Natural killer cell treated with Interleukin-12 subunit alpha and Interleukin-12 subunit beta and Interleukin-15 and Interleukin-18, amount 100 ng/mL, for 72 hours (primary cell): ENCODE data around the gene CCDC39. TPM values are rescaled to one million over a fixed set of nuclear protein-coding genes. Genes with fewer than 3 reads are reported as not detected.

Source experiments
- ATAC-seq, 2 donors: fragments of 150-1000 bp; cut with Tn5 transposase in 1 of 2; sonication (Bioruptor Pico), chemical (Tn5 transposase) in 1 of 2; 2 replicates each; pipeline ENCODE4 v1.10.0; 2021
- DNase-seq: peaks from one replicate; pipeline ENCODE4 v3.0.0; 2022; ENCODE audit warnings: low spot score
- H3K27ac Mint-ChIP-seq, 2 donors: 1 replicate in 1 of 2; 2 replicates in 1 of 2; pipeline ENCODE4 v1.8.0; 2022; ENCODE audit warnings: mixed read lengths in 2 of 2, mild to moderate bottlenecking in 1 of 2, moderate library complexity in 1 of 2
- H3K27me3 Mint-ChIP-seq, 2 donors: 1 replicate in 1 of 2; 2 replicates in 1 of 2; pipeline ENCODE4 v1.8.0; 2022; ENCODE audit warnings: mixed read lengths in 2 of 2
- H3K36me3 Mint-ChIP-seq: one replicate; pipeline ENCODE4 v1.8.0; 2022; ENCODE audit warnings: mixed read lengths
- H3K4me1 Mint-ChIP-seq, 2 donors: 1 replicate in 1 of 2; 2 replicates in 1 of 2; pipeline ENCODE4 v1.8.0; 2022; ENCODE audit warnings: low read depth in 2 of 2, mixed read lengths in 2 of 2, mild to moderate bottlenecking in 1 of 2
- H3K4me3 Mint-ChIP-seq: one replicate; pipeline ENCODE4 v1.8.0; 2022; ENCODE audit warnings: mixed read lengths
- H3K9me3 Mint-ChIP-seq: 2 replicates; pipeline ENCODE4 v1.8.0; 2022; ENCODE audit warnings: mixed read lengths
- total RNA-seq, 2 donors: library from RNA; stranded (reverse); gene quantifications; one replicate each; pipeline ENCODE4 v1.2.3, GENCODE V29; 2022

The CCDC39 gene
- total RNA-seq: not detected

GRCh38 chr3:180679178-180680096 lies at the start of gene CCDC39:
Gene CCDC39 (minus strand): TSS chr3:180679489. CDS start chr3:180679380, 109 bp downstream.
- no peak for DNase-seq
- Mint-ChIP-seq H3K27me3 (peaks cover 33 to 59% of the 10 kb centered on the region in 2 donors), H3K4me3 (peak within 1 kb of the TSS; percentile 81), H3K9me3 (peaks cover 7% of the 10 kb centered on the region), H3K27ac (no peak within 1 kb of the TSS), H3K36me3 (peaks cover 11% of the 10 kb centered on the region), H3K4me1 (peaks cover 14 to 17% of the 10 kb centered on the region in 2 donors)
- ATAC-seq: peak; percentile 61 to 71

- Mint-ChIP-seq H3K27me3 (no peaks in the 10 kb centered on the region), H3K27ac (no peak overlapping the region), H3K4me1 (no peaks in the 10 kb centered on the region), H3K36me3 (no peaks in the 10 kb centered on the region), H3K9me3 (peaks cover 6% of the 10 kb centered on the region), H3K4me3 (no peak overlapping the region)
- DNase-seq: no peak
- ATAC-seq: no peak
Measured at GRCh38 chr3:180720012-180720411, 40.7 kb upstream of the CCDC39 start.

- no peak overlapping the region for H3K27ac Mint-ChIP-seq
- ATAC-seq (no peak), DNase-seq (no peak)
- H3K27me3 Mint-ChIP-seq: no peaks in the 10 kb centered on the region
- no peaks in the 10 kb centered on the region for H3K9me3 Mint-ChIP-seq
- H3K4me3 Mint-ChIP-seq: no peak overlapping the region
- H3K36me3 Mint-ChIP-seq: no peaks in the 10 kb centered on the region
- H3K4me1 Mint-ChIP-seq: no peaks in the 10 kb centered on the region
Measured at GRCh38 chr3:180707896-180708295, 28.6 kb upstream of the CCDC39 start.

GRCh38 chr3:180705619-180706018 lies 26.3 kb upstream of the CCDC39 start:
- ATAC-seq (no peak), DNase-seq (no peak)
- no peak overlapping the region for H3K27ac Mint-ChIP-seq
- no peaks in the 10 kb centered on the region for H3K27me3 Mint-ChIP-seq
- H3K36me3 Mint-ChIP-seq: no peaks in the 10 kb centered on the region
- no peak overlapping the region for H3K4me3 Mint-ChIP-seq
- no peaks in the 10 kb centered on the region for H3K4me1 Mint-ChIP-seq
- peaks cover 6% of the 10 kb centered on the region for H3K9me3 Mint-ChIP-seq

- Mint-ChIP-seq H3K27me3 (no peaks in the 10 kb centered on the region), H3K4me1 (no peaks in the 10 kb centered on the region), H3K27ac (no peak overlapping the region), H3K9me3 (peaks cover 6% of the 10 kb centered on the region), H3K36me3 (no peaks in the 10 kb centered on the region), H3K4me3 (no peak overlapping the region)
- DNase-seq: no peak
- no peak for ATAC-seq
Measured at GRCh38 chr3:180704532-180704931, 25.2 kb upstream of the CCDC39 start.

GRCh38 chr3:180700941-180701340 lies 21.7 kb upstream of the CCDC39 start:
- peaks cover 10% of the 10 kb centered on the region for H3K9me3 Mint-ChIP-seq
- no peak overlapping the region for H3K4me3 Mint-ChIP-seq
- no peaks in the 10 kb centered on the region for H3K36me3 Mint-ChIP-seq
- no peaks in the 10 kb centered on the region for H3K27me3 Mint-ChIP-seq
- H3K4me1 Mint-ChIP-seq: no peaks in the 10 kb centered on the region
- DNase-seq: no peak
- no peak for ATAC-seq
- no peak overlapping the region for H3K27ac Mint-ChIP-seq

- H3K4me1 Mint-ChIP-seq: no peaks in the 10 kb centered on the region
- H3K4me3 Mint-ChIP-seq: no peak overlapping the region
- no peaks in the 10 kb centered on the region for H3K36me3 Mint-ChIP-seq
- peaks cover 13% of the 10 kb centered on the region for H3K9me3 Mint-ChIP-seq
- DNase-seq: no peak
- H3K27ac Mint-ChIP-seq: no peak overlapping the region
- ATAC-seq: no peak
- no peaks in the 10 kb centered on the region for H3K27me3 Mint-ChIP-seq
Measured at GRCh38 chr3:180698760-180699270, 19.5 kb upstream of the CCDC39 start.

- no peak for DNase-seq
- no peaks in the 10 kb centered on the region for H3K36me3 Mint-ChIP-seq
- H3K27me3 Mint-ChIP-seq: peaks cover 0 to 14% of the 10 kb centered on the region in 2 donors
- H3K27ac Mint-ChIP-seq: no peak overlapping the region
- H3K4me3 Mint-ChIP-seq: no peak overlapping the region
- H3K4me1 Mint-ChIP-seq: no peaks in the 10 kb centered on the region
- H3K9me3 Mint-ChIP-seq: peaks cover 7% of the 10 kb centered on the region
- ATAC-seq: no peak
Measured at GRCh38 chr3:180694321-180694720, 15.0 kb upstream of the CCDC39 start.

GRCh38 chr3:180693656-180694055 lies 14.4 kb upstream of the CCDC39 start:
- no peak for DNase-seq
- Mint-ChIP-seq H3K9me3 (peaks cover 4% of the 10 kb centered on the region), H3K27ac (no peak overlapping the region), H3K36me3 (no peaks in the 10 kb centered on the region), H3K4me1 (no peaks in the 10 kb centered on the region), H3K27me3 (peaks cover 0 to 14% of the 10 kb centered on the region in 2 donors), H3K4me3 (no peak overlapping the region)
- ATAC-seq: no peak

GRCh38 chr3:180690061-180690460 lies 10.8 kb upstream of the CCDC39 start:
- Mint-ChIP-seq H3K27me3 (peaks cover 0 to 41% of the 10 kb centered on the region in 2 donors), H3K4me1 (no peaks in the 10 kb centered on the region), H3K4me3 (no peak overlapping the region), H3K36me3 (no peaks in the 10 kb centered on the region), H3K9me3 (peaks cover 3% of the 10 kb centered on the region), H3K27ac (no peak overlapping the region)
- no peak for ATAC-seq
- DNase-seq: no peak

GRCh38 chr3:180684807-180685206 lies 5.5 kb upstream of the CCDC39 start:
- Mint-ChIP-seq H3K27ac (no peak overlapping the region), H3K4me1 (peaks cover 4% of the 10 kb centered on the region in 2 donors), H3K9me3 (peaks cover 7% of the 10 kb centered on the region), H3K27me3 (peaks cover 17 to 58% of the 10 kb centered on the region in 2 donors), H3K36me3 (no peaks in the 10 kb centered on the region), H3K4me3 (no peak overlapping the region)
- no peak for ATAC-seq
- DNase-seq: no peak

- Mint-ChIP-seq H3K9me3 (peaks cover 7% of the 10 kb centered on the region), H3K27ac (no peak overlapping the region), H3K36me3 (peaks cover 2% of the 10 kb centered on the region), H3K4me3 (no peak overlapping the region), H3K4me1 (peaks cover 12 to 14% of the 10 kb centered on the region in 2 donors), H3K27me3 (peaks cover 25 to 67% of the 10 kb centered on the region in 2 donors)
- DNase-seq (no peak), ATAC-seq (no peak)
Measured at GRCh38 chr3:180683816-180684215, 4.5 kb upstream of the CCDC39 start.

- DNase-seq (no peak), ATAC-seq (no peak)
- Mint-ChIP-seq H3K27me3 (peaks cover 33 to 58% of the 10 kb centered on the region in 2 donors), H3K4me3 (peak overlapping the region; percentile 81), H3K27ac (no peak overlapping the region), H3K36me3 (peaks cover 11% of the 10 kb centered on the region), H3K4me1 (peaks cover 14 to 17% of the 10 kb centered on the region in 2 donors), H3K9me3 (peaks cover 7% of the 10 kb centered on the region)
Measured at GRCh38 chr3:180680097-180680430, 775 bp upstream of the CCDC39 start.

- DNase-seq (no peak), ATAC-seq (no peak)
- no peak overlapping the region for H3K27ac Mint-ChIP-seq
- H3K9me3 Mint-ChIP-seq: no peaks in the 10 kb centered on the region
- peaks cover 11% of the 10 kb centered on the region for H3K36me3 Mint-ChIP-seq
- H3K27me3 Mint-ChIP-seq: peaks cover 28 to 47% of the 10 kb centered on the region in 2 donors
- H3K4me3 Mint-ChIP-seq: no peak overlapping the region
- peaks cover 14 to 17% of the 10 kb centered on the region in 2 donors for H3K4me1 Mint-ChIP-seq
Measured at GRCh38 chr3:180678231-180678630, 1.1 kb downstream of the CCDC39 start.
